Glomerular endothelial cell (primary cell): Measurements from ENCODE around the gene GALP. TPM values are rescaled to one million over a fixed set of nuclear protein-coding genes. Genes with fewer than 3 reads are reported as not detected.
"Not testable (repeated sequence)": the region's sequence is repeated elsewhere in the genome, so short reads cannot be mapped to it uniquely, and the experiment has no call there.

ENCODE experiments used
- DNase-seq: peaks from one replicate; pipeline ENCODE4 v3.0.0-alpha.2; 2011; ENCODE audit warnings: low read depth, low spot score; ENCODE audit errors: extremely low read depth
- total RNA-seq: library from RNA; depleted of rRNA; stranded (reverse); fragments of >200 nt; gene quantifications from 2 replicates; pipeline ENCODE4 v1.2.3, GENCODE V29; 2015

The GALP gene
- not detected in 2 replicates for total RNA-seq

DNA sequence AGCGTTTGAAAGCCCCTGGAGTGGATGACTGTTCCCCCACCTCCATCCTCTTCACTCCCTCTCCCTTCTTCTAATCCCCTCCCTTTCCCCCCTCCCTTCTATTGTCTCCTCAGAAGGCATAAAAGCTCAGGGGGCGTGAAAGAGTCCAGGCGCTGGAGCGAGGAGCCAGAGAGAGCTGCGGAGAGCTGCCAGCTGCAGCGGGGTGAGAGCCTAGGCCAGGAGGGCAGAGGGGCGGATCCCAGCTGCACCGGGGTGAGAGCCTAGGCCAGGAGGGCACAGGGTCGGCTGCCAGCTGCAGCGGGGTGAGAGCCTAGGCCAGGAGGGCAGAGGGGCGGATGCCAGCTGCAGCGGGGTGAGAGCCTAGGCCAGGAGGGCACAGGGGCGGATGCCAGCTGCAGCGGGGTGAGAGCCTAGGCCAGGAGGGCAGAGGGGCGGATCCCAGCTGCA, at the start of gene GALP:
Gene GALP, plus strand, starts transcription at position 148 of the 447 bp plus-strand sequence. CDS start 1,101 bp downstream, outside the sequence.
- DNase-seq, result not testable (repeated sequence)

- DNase-seq, result no peak
Observed at GRCh38 chr19:56126983-56127780, 48.6 kb upstream of the GALP start.

DNA sequence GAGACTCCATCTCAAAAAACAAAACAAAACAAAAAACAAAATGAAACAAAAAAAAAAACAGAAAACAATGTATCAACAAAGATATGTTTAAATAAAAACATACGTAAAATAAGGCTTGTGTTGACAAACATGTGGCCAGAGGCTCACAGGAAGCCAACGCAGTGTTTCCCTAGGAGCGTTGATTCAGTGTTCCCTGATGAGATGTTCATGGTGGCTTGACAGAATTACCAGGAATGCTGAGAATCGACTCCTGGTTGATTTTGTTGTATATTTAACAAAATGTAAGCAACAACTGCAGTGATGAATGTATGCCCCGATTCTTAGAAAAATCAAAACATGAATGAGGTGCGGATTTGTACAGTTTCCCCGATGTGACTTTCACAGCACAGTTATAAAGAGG, 45.8 kb upstream of the GALP start:
- DNase-seq, result no peak

DNA sequence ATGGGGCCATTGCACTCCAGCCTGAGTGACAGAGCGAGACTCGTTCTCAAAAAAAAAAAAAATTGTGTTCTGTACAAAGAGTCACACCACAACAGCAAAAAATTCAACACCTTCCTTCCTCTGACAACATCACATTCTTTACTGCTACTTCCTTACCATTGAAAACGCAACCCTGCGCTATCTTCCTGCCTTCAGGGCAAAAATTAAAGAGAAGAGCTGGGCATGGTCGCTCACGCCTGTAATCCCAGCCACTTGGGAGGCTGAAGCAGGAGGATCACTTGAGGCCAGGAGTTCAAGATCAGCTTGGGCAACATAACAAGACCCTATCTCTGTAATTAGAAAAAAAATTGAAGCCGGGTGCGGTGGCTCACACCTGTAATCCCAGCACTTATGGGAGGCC, 44.2 kb upstream of the GALP start:
- no peak for DNase-seq

DNA sequence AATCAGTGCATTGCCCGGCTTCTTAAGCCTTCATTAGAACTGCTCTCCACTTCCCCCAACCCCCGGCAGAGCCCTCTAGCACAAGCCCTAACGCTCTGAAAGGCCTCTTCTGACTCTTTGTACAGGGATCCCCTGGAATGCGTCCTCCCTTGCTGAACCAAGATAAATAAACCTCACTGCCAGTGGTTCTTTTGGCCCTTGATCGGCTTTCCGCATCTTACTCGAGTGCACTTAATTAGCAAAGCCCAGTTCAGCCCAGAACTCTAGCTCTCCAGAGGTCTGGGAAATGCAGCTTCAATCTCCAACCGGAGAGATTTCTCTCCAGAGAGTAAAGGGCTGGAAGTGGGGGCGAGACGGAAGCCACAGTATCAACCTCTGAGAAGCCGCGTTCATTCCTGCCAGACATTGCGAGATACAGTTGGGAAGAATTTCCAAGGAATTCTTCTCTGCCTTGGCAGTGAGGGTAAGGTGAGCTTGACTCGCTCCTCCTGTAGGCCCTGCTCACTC, 43.4 kb upstream of the GALP start:
- no peak for DNase-seq

- DNase-seq, result no peak
Observed at GRCh38 chr19:56133858-56134653, 41.8 kb upstream of the GALP start.

DNA sequence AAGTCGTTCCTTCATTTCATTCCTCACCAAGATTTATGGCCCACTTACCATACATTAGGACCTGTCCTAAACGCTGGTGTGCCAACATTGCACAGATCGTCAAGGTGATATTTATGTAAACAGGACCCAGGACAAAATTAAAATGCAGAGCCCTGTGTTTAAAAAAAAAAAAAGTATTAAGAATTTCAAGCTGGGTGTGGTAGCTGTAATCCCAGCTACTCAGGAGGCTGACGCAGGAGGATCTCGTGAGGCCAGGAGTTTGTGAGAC, 41.2 kb upstream of the GALP start:
- no peak for DNase-seq

DNA sequence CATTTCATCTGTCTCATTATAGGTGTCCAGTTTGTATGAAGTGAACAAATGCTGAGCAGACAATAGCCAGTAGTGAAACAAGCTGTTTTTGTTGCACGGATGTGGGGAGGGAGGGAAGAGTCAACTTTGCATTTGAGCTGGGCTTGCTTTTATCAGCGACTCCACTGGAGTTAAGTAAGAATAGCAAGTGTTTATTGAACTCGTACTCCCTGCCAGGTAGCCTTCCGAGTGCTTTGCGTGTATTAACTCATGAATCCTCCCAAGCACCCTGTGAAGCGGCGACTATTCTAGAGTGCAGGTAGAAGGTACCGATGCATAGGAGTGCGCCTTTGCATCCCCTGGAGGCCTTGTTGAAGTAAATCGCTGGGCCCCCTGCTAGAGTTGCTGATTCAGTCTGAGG, 39.4 kb upstream of the GALP start:
- no peak for DNase-seq

- DNase-seq, result no peak
Observed at GRCh38 chr19:56137405-56137804, 38.4 kb upstream of the GALP start.

DNA sequence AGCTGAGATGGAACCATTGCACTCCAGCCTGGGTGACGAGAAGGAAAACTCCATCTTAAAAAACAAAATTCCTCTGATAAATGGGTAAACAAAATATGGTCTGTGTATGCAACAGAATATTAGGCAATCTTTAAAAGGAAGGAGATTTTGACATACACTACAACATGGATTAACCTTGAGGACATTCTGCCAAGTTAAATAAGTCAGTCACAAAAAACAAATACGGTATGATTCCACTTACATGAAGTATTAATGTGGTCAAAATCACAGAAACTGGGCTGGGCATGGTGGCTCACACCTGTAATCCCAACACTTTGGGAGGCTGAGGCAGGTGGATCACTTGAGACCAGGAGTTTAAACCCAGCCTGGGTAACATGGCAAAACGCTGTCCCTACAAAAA, 37.7 kb upstream of the GALP start:
- no peak for DNase-seq

- no peak for DNase-seq
Observed at GRCh38 chr19:56139847-56140582, 35.8 kb upstream of the GALP start.

DNA sequence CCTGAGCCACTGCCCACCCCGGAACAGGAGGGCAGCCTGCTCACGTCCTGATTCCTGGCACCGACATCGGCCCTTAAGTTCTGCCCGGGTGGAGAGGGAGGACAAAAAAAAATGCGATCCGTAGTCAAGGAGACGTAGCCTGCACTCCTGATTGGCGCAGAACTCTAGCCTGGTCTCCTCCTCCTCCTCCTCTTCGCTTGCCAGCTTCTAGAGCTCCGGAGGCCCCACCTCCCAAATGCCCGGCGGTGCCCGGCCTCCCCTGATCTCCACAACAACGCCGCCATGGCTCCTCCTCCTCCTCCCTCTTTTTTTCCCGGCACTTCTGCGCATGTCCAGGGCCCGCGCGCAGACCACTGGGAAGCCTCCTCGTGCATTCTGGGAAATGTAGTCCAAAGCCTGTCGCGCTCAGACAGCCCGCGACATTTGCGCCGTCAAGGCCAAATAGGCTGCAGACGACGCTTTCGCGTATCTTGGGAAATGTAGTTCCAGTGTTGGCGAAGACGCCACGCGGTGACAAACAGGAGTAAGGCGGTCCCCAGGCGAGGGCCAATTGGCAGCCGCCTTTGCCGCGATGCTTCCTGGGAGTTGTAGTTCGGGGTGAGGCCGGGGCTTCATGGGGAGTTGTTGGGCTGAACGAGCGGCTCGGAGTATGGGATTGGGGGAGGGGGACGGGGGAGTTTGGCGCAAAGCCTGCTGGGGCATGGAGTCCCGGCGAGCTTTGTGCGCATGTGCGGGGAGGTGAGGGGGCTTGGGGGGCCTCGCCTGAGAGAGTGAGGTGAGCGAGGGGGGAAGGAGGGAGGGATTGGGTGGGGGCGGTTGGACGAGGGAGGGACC, 35.0 kb upstream of the GALP start, which contains the start of gene ZNF444:
Gene ZNF444, plus strand, starts transcription at position 705 of the 834 bp plus-strand sequence. CDS start 5,625 bp downstream, outside the sequence.
- peak; percentile 96 for DNase-seq

GRCh38 chr19:56141417-56141993, 34.3 kb upstream of the GALP start:
- DNase-seq, result no peak

GRCh38 chr19:56142087-56142787, 33.6 kb upstream of the GALP start:
- no peak for DNase-seq

DNA sequence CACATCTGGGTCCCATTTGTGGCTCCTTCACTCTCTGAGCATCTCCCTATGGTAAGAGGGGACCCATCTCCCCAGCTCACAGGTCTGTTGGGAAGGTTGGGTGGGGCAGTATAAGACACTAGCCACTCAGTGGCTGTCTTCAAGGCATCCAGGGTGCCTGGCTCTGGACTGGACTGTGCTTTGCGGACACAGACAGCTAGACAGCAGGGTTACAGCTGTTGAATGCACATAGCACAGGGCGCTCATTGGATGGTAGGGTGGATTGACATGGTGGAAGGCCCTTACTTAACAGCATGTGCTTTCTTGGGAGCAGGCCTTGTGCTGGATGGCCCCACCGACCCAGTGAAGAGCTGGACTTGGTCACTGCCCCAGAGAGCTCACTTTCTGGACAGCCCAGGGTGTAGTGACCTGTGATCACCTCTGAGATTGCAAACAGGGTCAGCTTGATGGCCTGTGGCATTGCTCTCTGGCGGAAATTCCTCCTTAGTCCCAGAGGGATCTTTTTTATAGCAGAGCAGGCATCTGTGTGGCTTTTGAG, 32.8 kb upstream of the GALP start:
- no peak for DNase-seq

- no peak for DNase-seq
Observed at GRCh38 chr19:56144376-56144775, 31.4 kb upstream of the GALP start.

DNA sequence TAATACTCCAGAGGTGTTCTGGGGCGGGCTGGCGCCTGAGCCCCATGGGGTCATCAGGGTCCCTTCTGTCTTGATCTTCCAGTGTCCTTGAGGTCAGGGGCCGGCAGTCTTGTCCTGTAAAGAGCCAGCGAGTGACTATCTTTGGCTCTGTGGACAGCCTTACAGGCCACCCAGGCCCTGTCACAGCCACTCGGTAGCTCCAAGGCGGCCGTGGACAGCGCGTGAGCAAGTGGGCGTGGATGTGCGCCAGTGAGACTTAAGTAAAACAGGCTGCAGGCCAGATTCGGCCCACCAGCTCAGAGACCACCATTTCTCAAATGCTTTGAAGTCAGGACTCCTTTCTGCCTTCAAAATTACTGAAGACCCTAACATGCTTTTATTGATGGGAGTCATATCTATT, 31.0 kb upstream of the GALP start:
- DNase-seq, result no peak

- no peak for DNase-seq
Observed at GRCh38 chr19:56145698-56146097, 30.1 kb upstream of the GALP start.

DNA sequence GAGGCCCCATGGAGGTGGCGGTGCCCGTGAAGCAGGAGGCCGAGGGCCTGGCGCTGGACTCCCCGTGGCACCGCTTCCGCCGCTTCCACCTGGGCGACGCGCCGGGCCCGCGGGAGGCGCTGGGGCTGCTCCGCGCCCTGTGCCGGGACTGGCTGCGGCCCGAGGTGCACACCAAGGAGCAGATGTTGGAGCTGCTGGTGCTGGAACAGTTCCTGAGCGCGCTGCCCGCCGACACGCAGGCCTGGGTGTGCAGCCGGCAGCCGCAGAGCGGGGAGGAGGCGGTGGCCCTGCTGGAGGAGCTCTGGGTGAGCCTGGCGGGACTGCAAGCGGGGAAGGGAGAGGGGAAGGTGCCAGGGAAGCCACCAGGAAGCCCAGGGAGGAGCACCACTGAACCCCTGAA, 28.9 kb upstream of the GALP start:
- DNase-seq, result no peak
